Nephron progenitor cell (in vitro differentiated cells): ENCODE measurements around the gene HSPA8.
"Not testable (repeated sequence)": the region's sequence is repeated elsewhere in the genome, so short reads cannot be mapped to it uniquely, and the experiment has no call there.

ENCODE experiments used
- DNase-seq: peaks from one replicate; pipeline ENCODE4 v3.0.0; 2021
- H3K27ac Mint-ChIP-seq: 2 replicates; pipeline ENCODE4 v1.8.0; 2021; ENCODE audit warnings: mild to moderate bottlenecking, moderate library complexity, mixed read lengths
- H3K27me3 Mint-ChIP-seq: 2 replicates; pipeline ENCODE4 v1.8.0; 2021; ENCODE audit warnings: mild to moderate bottlenecking, low read depth, mixed read lengths; ENCODE audit not compliant: poor library complexity
- H3K36me3 Mint-ChIP-seq: 2 replicates; pipeline ENCODE4 v1.8.0; 2021; ENCODE audit warnings: low read depth, mixed read lengths
- H3K4me1 Mint-ChIP-seq: 2 replicates; pipeline ENCODE4 v1.8.0; 2021; ENCODE audit warnings: mixed read lengths
- H3K4me3 Mint-ChIP-seq: 2 replicates; pipeline ENCODE4 v1.8.0; 2021; ENCODE audit warnings: mild to moderate bottlenecking, moderate library complexity, mixed read lengths
- H3K9me3 Mint-ChIP-seq: 2 replicates; pipeline ENCODE4 v1.8.0; 2021; ENCODE audit warnings: mild to moderate bottlenecking, moderate library complexity, mixed read lengths
- CTCF ChIP-seq: fragments of 200-600 bp; sonication (generic); IDR thresholded peaks from 2 replicates; pipeline ENCODE4 v1.5.0; 2021; ENCODE audit warnings: antibody characterized with exemption

HSPA8 gene

GRCh38 chr11:123065621-123066020 is 3.7 kb upstream of the HSPA8 start:
- Mint-ChIP-seq H3K36me3 (peaks cover 26% of the 10 kb centered on the region), H3K27me3 (peaks cover 8% of the 10 kb centered on the region), H3K4me3 (peak overlapping the region; percentile 21), H3K27ac (peak overlapping the region; percentile 14), H3K9me3 (no peaks in the 10 kb centered on the region), H3K4me1 (peaks cover 39% of the 10 kb centered on the region)
- no peak for TF ChIP-seq CTCF
- no peak for DNase-seq

GRCh38 chr11:123063826-123064657 is 2.1 kb upstream of the HSPA8 start:
- peak overlapping the region; percentile 97 for H3K27ac Mint-ChIP-seq
- H3K9me3 Mint-ChIP-seq, result no peaks in the 10 kb centered on the region
- peak overlapping the region; percentile 95 for H3K4me3 Mint-ChIP-seq
- DNase-seq, result no peak
- TF ChIP-seq CTCF, result no peak
- peaks cover 55% of the 10 kb centered on the region for H3K4me1 Mint-ChIP-seq
- H3K27me3 Mint-ChIP-seq, result peaks cover 8% of the 10 kb centered on the region
- peaks cover 38% of the 10 kb centered on the region for H3K36me3 Mint-ChIP-seq

- no peak for TF ChIP-seq CTCF
- Mint-ChIP-seq H3K27ac (peak overlapping the region; percentile 97), H3K9me3 (no peaks in the 10 kb centered on the region), H3K4me1 (peaks cover 58% of the 10 kb centered on the region), H3K36me3 (peaks cover 40% of the 10 kb centered on the region), H3K4me3 (peak overlapping the region; percentile 95), H3K27me3 (peaks cover 8% of the 10 kb centered on the region)
- no peak for DNase-seq
Measured at GRCh38 chr11:123062892-123063825, 1.2 kb upstream of the HSPA8 start.

GRCh38 chr11:123062158-123062891 is 389 bp upstream of the HSPA8 start:
- peak overlapping the region; percentile 97 for H3K27ac Mint-ChIP-seq
- peaks cover 67% of the 10 kb centered on the region for H3K4me1 Mint-ChIP-seq
- peak; percentile 96 for DNase-seq
- H3K36me3 Mint-ChIP-seq, result peaks cover 49% of the 10 kb centered on the region
- peak overlapping the region; percentile 95 for H3K4me3 Mint-ChIP-seq
- TF ChIP-seq CTCF, result no peak
- peaks cover 8% of the 10 kb centered on the region for H3K27me3 Mint-ChIP-seq
- H3K9me3 Mint-ChIP-seq, result no peaks in the 10 kb centered on the region

GRCh38 chr11:123060277-123061000 is 1.5 kb downstream of the HSPA8 start:
- H3K4me3 Mint-ChIP-seq, result peak overlapping the region; percentile 95
- TF ChIP-seq CTCF, result no peak
- H3K4me1 Mint-ChIP-seq, result peaks cover 67% of the 10 kb centered on the region

GRCh38 chr11:123059041-123059920 is 2.7 kb downstream of the HSPA8 start:
- Mint-ChIP-seq H3K4me1 (peaks cover 60% of the 10 kb centered on the region), H3K4me3 (peak overlapping the region; percentile 95), H3K36me3 (peaks cover 48% of the 10 kb centered on the region), H3K27ac (peak overlapping the region; percentile 97)
- not testable (repeated sequence) for DNase-seq, H3K9me3 Mint-ChIP-seq, H3K27me3 Mint-ChIP-seq

More at GRCh38 chr11:123060277-123061000, 1.5 kb downstream of the HSPA8 start:
- Mint-ChIP-seq H3K9me3 (no peaks in the 10 kb centered on the region), H3K27ac (peak overlapping the region; percentile 97), H3K27me3 (peaks cover 6% of the 10 kb centered on the region), H3K36me3 (peaks cover 48% of the 10 kb centered on the region)
- no peak for DNase-seq
